NCI-H524 (cell line): ENCODE results near the gene MEGF8.
"Not testable (repeated sequence)": the region's sequence is repeated elsewhere in the genome, so short reads cannot be mapped to it uniquely, and the experiment has no call there.

Source experiments
- DNase-seq, 2 experiments: peaks; one replicate each; lab custom pipeline; 2025; lab: John Stamatoyannopoulos, UW

The MEGF8 gene

GRCh38 chr19:42331333-42331732, 5.9 kb downstream of the MEGF8 start:
- not testable (repeated sequence) for DNase-seq

- DNase-seq: no peak
Observed at GRCh38 chr19:42332059-42332458, 6.6 kb downstream of the MEGF8 start.

GRCh38 chr19:42333018-42333417, 7.6 kb downstream of the MEGF8 start:
- no peak for DNase-seq

- no peak for DNase-seq
Observed at GRCh38 chr19:42333975-42334696, 8.7 kb downstream of the MEGF8 start.

GRCh38 chr19:42334697-42335373, 9.4 kb downstream of the MEGF8 start:
- no peak for DNase-seq

GRCh38 chr19:42335374-42335936, 10.0 kb downstream of the MEGF8 start:
- no peak for DNase-seq

- DNase-seq: no peak
Observed at GRCh38 chr19:42335971-42336370, 10.5 kb downstream of the MEGF8 start.

GRCh38 chr19:42339126-42339860, 13.9 kb downstream of the MEGF8 start:
- DNase-seq: not testable (repeated sequence)

GRCh38 chr19:42339922-42340321, 14.5 kb downstream of the MEGF8 start:
- not testable (repeated sequence) for DNase-seq

- DNase-seq: no peak
Observed at GRCh38 chr19:42343344-42344110, 18.1 kb downstream of the MEGF8 start.

- DNase-seq: no peak
Observed at GRCh38 chr19:42344336-42344893, 19.0 kb downstream of the MEGF8 start.

GRCh38 chr19:42345191-42345812, 19.9 kb downstream of the MEGF8 start:
- DNase-seq: no peak

GRCh38 chr19:42348211-42348610, 22.8 kb downstream of the MEGF8 start:
- no peak for DNase-seq

- no peak for DNase-seq
Observed at GRCh38 chr19:42349378-42350107, 24.1 kb downstream of the MEGF8 start.

- DNase-seq: no peak
Observed at GRCh38 chr19:42350417-42350816, 25.0 kb downstream of the MEGF8 start.

- no peak for DNase-seq
Observed at GRCh38 chr19:42351079-42351735, 25.8 kb downstream of the MEGF8 start.

- no peak for DNase-seq
Observed at GRCh38 chr19:42352301-42353259, 27.1 kb downstream of the MEGF8 start.

- DNase-seq: no peak
Observed at GRCh38 chr19:42353341-42354015, 28.0 kb downstream of the MEGF8 start.
